Cerebellar nuclear complex (tissue), 1 donor: ENCODE data around the gene LYG1.

Source experiments
- DNase-seq, 2 experiments: peaks; one replicate each; lab custom pipeline; 2025; lab: John Stamatoyannopoulos, UW

Gene LYG1

GRCh38 chr2:99275882-99276281 is 25.1 kb downstream of the LYG1 start:
- DNase-seq, result no peak

GRCh38 chr2:99261242-99261641 is 39.8 kb downstream of the LYG1 start:
- DNase-seq, result no peak

- DNase-seq, result no peak
These were observed 40.8 kb downstream of the LYG1 start for GRCh38 chr2:99260184-99260583.

- no peak for DNase-seq
These were observed 41.5 kb downstream of the LYG1 start for GRCh38 chr2:99259465-99259864.

GRCh38 chr2:99256677-99257076 is 44.3 kb downstream of the LYG1 start:
- no peak for DNase-seq

GRCh38 chr2:99255491-99256318 is 45.3 kb downstream of the LYG1 start, which contains the start of gene LYG2:
TSS of gene LYG2 (minus strand) at chr2:99255666. CDS start at chr2:99254260, 1,406 bp downstream.
- DNase-seq, result no peak

- DNase-seq, result no peak
These were observed 51.0 kb downstream of the LYG1 start for GRCh38 chr2:99249951-99250350.

GRCh38 chr2:99242151-99242550 is 58.8 kb downstream of the LYG1 start:
- DNase-seq, result no peak

- DNase-seq, result no peak
These were observed 60.6 kb downstream of the LYG1 start for GRCh38 chr2:99240431-99240830.

- DNase-seq, result no peak
These were observed 62.4 kb downstream of the LYG1 start for GRCh38 chr2:99238599-99238998.
